D721Med (cell line): ENCODE data around the gene ACACA.

Experiments used
- DNase-seq: peaks from one replicate; pipeline ENCODE4 v3.0.0; 2011; ENCODE audit warnings: low spot score; ENCODE audit not compliant: insufficient read length
- FAIRE-seq: peaks from 2 replicates; lab custom pipeline; 2011; peaks lifted over from hg19 to GRCh38; lab: Jason Lieb, UNC
- CTCF ChIP-seq: IDR thresholded peaks from 2 replicates; pipeline ENCODE4 v1.5.1; 2012; ENCODE audit warnings: mild to moderate bottlenecking, control low read depth; ENCODE audit not compliant: insufficient read depth; ENCODE audit errors: missing control alignments

Gene ACACA

DNA sequence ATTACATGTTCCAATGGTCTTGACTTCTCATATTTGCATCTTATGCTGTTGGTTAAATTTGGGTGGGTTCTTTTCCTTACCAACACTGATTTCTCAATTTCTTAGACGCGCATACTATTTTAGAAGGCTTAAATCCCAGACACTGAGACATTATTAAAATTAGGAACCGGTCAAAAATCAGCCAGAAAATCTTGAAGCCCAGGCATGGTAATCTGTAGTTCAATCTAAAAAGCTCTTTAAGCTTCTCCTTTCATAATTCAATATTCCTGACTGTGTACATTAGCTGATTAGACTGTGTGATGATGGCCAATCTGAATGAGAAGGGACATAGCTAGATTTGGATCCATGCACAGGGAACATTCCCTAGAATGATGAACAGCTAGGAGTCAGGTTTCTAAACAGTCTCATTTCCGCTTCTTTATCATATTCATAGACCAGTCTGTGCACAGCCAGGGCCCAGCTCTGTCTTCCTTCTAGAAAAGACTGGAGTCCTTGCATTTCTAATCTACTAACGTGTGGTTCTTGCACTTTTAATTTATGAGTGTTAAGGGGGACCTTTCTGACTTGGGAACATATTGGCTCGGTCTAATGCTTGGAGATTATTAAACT is 268.6 kb downstream of the ACACA start:
- no peak for FAIRE-seq
- DNase-seq: no peak
- TF ChIP-seq CTCF: no peak

DNA sequence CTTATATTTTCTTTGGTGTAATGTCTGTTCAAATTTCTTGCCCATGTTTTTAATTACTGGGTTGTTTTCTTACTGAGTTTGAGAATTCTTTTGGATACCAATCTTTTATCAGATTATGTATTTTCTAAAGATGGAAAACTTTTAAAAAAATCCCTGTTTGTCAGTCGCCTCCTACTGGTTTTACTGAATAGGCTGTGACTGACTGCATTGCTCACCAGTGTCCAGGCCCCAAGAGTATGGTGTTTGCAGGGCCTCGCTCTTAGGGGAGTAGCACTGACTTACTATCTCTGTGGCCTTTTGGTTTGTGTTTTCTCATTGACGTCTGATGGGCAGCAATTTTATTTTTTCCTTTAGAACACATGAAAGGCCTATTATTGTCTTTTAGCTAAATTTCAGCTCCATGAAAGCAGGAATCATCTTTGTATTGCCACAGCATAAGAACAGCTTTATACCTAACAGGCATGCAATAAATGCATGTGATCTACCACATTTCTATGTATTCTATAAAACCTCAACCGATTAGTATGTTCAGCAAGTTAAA is 269.5 kb downstream of the ACACA start:
- DNase-seq (no peak), FAIRE-seq (no peak)
- no peak for TF ChIP-seq CTCF

- no peak for TF ChIP-seq CTCF
- FAIRE-seq (no peak), DNase-seq (no peak)
Observed at GRCh38 chr17:37135576-37135975, 271.1 kb downstream of the ACACA start.

DNA sequence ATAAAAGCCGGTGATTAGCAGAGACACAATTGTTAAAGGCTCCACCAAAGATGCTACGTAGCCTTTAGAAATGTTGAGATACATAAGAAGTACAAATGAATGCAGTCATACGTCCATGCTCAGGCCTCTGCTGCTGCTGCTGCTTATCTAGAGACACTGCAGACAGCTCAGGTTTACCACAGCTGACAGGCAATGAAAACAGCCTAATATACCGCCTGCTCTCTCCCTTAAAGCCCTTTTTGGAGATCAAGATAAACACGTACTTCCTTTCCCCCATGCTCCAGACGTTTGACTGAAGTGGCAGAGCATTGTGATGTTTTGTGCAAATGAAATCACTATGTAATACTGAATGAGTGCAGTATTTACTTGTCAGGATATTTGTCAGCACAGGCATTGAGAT is 272.6 kb downstream of the ACACA start:
- DNase-seq: no peak
- FAIRE-seq: no peak
- TF ChIP-seq CTCF: no peak

DNA sequence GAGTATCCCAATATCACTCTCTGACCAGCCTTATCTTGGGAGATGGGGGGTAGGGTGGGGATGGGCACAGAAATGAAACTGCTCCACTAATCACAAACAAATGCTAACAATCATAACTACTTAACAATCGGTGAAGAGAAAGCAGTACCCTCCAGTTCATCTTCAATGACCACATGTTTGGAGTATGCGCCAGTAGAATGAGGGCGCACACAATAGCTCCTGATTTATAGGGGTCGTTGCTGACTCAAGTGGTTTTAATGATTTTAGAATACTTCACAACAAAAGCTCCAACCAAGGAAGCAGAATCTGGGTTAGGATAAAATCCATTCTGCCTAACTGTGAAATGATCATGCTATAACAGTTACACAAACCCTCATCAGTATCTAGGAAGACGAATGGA is 273.5 kb downstream of the ACACA start:
- FAIRE-seq (no peak), DNase-seq (no peak)
- TF ChIP-seq CTCF: no peak

DNA sequence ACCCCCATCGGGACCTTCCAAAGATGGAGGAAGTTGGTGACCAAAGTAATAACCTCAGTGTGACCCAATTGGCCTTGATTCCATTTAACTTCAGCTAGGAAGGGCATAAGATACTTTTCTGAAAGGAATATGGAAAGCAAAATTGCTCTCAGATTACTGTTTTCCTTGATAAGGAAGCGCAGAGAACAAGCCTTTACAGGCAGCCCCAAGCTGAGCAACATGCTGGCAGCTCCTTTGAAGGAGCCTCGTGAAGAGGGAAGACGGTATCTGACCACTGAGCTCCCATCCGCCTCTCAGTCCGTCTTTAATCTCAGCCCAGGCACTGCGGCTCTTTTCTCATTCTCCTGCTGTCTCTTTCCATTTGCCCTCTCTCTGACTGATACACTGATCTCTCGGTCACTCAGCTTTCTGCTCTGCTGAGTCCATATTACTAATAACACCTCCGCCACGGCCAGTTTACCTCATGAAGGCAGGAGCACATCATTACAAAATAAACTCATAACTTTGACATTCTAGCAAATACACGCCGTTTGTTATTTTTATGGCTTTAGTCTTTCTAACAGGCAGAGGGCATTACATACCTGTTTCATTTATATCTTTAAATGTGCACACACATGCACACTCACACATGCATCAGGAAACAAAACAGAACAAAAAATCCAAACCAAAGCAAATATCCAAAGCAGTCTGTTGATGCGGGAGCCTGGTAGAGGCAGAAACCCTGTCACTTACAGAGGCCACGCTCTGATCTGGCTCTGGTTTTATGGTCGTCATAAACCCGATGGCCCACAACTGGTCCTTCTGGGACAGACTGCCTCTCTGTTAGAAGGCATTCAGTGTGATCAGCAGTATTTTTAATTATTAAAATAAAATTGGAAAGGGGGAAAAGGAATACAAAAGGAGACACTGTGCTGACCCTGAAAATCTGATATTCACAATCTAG is 274.7 kb downstream of the ACACA start:
- no peak for TF ChIP-seq CTCF
- FAIRE-seq (no peak), DNase-seq (no peak)
